ENCODE results near the gene CCDC185. TPM values are rescaled to one million over a fixed set of nuclear protein-coding genes. Genes with fewer than 3 reads are reported as not detected.

Gene CCDC185
- total RNA-seq, 1 experiment from 2014 or later: not detected

DNA sequence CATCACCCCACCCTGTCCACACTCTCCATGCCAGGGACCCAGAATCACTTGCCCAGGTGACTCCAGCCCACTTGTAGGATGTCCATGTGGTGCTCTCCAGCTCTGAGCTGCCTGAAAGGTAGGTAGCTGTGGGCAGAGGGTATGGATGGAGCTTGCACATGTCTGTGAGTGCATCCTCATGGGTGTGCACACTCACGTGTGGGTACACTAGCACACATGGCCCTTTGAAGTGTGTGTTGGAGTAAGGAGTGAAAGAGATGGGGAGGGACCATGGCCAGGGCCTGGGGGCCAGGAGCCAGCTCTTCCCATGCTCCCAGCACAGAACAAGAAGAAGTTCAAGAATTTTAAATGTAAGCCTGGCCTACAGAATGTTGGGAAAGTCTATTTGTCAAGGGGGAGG is 50.2 kb downstream of the CCDC185 start:
- no peaks in the 10 kb centered on the region for H3F3A ChIP-seq (ENCODE audit: insufficient read depth, low read depth)
- intact Hi-C loops (cut with micrococcal nuclease; ENCODE audit: unreplicated experiment): no loop called here
- no peaks in the 10 kb centered on the region for H3K36me3 ChIP-seq (ENCODE audit: low read depth)
- no TSS peak for BruUV-seq (replicated peaks)
- CTCF ChIA-PET: no interaction called here
- H3K27me3 ChIP-seq (ENCODE audit: insufficient read depth, low read depth): peaks cover 37% of the 10 kb centered on the region
- DNase-seq: no peak
- H2AFZ ChIP-seq: no peak overlapping the region
- TF ChIP-seq, protein P1, sequence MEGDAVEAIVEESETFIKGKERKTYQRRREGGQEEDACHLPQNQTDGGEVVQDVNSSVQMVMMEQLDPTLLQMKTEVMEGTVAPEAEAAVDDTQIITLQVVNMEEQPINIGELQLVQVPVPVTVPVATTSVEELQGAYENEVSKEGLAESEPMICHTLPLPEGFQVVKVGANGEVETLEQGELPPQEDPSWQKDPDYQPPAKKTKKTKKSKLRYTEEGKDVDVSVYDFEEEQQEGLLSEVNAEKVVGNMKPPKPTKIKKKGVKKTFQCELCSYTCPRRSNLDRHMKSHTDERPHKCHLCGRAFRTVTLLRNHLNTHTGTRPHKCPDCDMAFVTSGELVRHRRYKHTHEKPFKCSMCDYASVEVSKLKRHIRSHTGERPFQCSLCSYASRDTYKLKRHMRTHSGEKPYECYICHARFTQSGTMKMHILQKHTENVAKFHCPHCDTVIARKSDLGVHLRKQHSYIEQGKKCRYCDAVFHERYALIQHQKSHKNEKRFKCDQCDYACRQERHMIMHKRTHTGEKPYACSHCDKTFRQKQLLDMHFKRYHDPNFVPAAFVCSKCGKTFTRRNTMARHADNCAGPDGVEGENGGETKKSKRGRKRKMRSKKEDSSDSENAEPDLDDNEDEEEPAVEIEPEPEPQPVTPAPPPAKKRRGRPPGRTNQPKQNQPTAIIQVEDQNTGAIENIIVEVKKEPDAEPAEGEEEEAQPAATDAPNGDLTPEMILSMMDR (conservative IDR thresholded peaks at IDR 0.05): no peak
- no peak for TF ChIP-seq EZH2 (IDR thresholded peaks at IDR 0.05; ENCODE audit: low read depth)
- no peak overlapping the region for H3K4me2 ChIP-seq
- no peaks in the 10 kb centered on the region for H3K4me1 ChIP-seq (replicated peaks; ENCODE audit: insufficient read depth)
- no peaks in the 10 kb centered on the region for H3K79me2 ChIP-seq (ENCODE audit: low read depth)
- POLR2A ChIA-PET (ENCODE audit: unreplicated experiment): no interaction called here
- no peak overlapping the region for H3K27ac ChIP-seq
- H3K9me3 ChIP-seq (ENCODE audit: insufficient read depth, low read depth): no peaks in the 10 kb centered on the region; the same call in 1 of the 2 replicates
- no peaks in the 10 kb centered on the region for H3K9me2 ChIP-seq (ENCODE audit: insufficient read depth)
- no peaks in the 10 kb centered on the region for H4K20me1 ChIP-seq (ENCODE audit: insufficient read depth)
- no peak overlapping the region for H3K4me3 ChIP-seq

DNA sequence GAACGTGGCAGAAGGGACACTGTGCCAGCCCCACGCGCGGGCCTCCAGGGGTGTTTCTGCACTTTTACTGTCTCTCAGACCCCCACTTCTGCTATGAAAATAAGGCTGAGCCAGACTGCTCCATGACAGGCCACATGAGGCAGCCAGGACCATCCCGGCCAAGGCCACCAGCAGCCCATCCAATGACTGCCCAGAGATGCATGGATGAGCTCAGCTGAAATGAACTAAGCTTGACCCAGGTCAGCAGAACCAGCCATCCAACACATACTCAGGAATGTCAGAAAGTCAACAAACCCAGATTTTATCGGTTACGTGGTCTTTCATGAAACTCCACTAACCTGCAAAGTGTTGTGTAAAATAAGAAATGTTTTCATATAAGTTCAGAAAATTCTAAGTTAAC is 51.2 kb downstream of the CCDC185 start:
- CTCF ChIA-PET: no interaction called here
- Histone ChIP-seq H3F3A (ENCODE audit: insufficient read depth, low read depth) (no peaks in the 10 kb centered on the region), H3K9me2 (ENCODE audit: insufficient read depth) (no peaks in the 10 kb centered on the region), H3K27me3 (ENCODE audit: insufficient read depth, low read depth) (peaks cover 34% of the 10 kb centered on the region), H3K9me3 (ENCODE audit: insufficient read depth, low read depth) (no peaks in the 10 kb centered on the region; the same call in 1 of the 2 replicates), H3K36me3 (ENCODE audit: low read depth) (no peaks in the 10 kb centered on the region), H3K4me3 (no peak overlapping the region), H3K4me2 (no peak overlapping the region), H3K27ac (no peak overlapping the region), H3K79me2 (ENCODE audit: low read depth) (no peaks in the 10 kb centered on the region), H4K20me1 (ENCODE audit: insufficient read depth) (no peaks in the 10 kb centered on the region), H2AFZ (no peak overlapping the region), H3K4me1 (replicated peaks; ENCODE audit: insufficient read depth) (no peaks in the 10 kb centered on the region)
- DNase-seq: no peak
- intact Hi-C loops (cut with micrococcal nuclease; ENCODE audit: unreplicated experiment): no loop called here
- BruUV-seq (replicated peaks): no TSS peak
- POLR2A ChIA-PET (ENCODE audit: unreplicated experiment): no interaction called here
- no peak for TF ChIP-seq EZH2 (IDR thresholded peaks at IDR 0.05; ENCODE audit: low read depth)

Other genes with a start within 250 kb of the CCDC185 start
- 2.0 and 3.2 TPM in 2 replicates for gene SUSD4, start 29.2 kb upstream of the CCDC185 start, total RNA-seq (2021)

Measured in PC-9 (cell line).